SHP77 (cell line): ENCODE data around the gene RPAIN.
A peak's percentile ranks its signal among the peaks of the same experiment; 100 is the strongest.
"Not testable (repeated sequence)": the region's sequence is repeated elsewhere in the genome, so short reads cannot be mapped to it uniquely, and the experiment has no call there.

Experiments used
- DNase-seq, 2 experiments: peaks; one replicate each; lab custom pipeline; 2025; lab: John Stamatoyannopoulos, UW

The RPAIN gene

DNA sequence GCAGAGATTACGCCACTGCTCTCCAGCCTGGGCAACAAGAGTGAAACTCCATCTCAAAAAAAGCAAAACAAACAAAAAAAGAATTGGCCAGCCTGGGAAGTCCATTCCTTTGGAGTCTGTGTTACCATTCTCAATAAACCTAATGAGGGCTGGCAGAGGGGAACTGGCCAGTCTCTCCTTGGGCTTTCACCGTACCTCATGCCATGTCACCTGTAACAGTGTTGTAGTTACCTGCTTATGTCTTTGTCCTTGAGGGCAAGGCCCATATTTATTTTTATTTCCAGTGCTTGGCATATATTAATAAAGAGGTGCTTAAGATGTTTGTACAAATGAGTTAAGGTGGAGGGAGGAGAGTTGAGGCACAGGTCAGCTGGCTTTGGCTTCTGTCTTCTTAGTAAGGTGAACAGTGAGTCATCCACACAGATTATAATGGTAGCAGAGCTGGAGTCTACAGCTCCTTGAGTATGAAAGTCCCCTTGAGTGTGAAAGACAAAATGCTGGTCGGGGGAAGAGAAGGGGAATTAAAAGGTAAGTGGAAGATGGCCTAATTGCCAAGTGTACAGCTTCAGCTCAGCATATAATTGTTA is 10.5 kb downstream of the RPAIN start:
- DNase-seq, result no peak

DNA sequence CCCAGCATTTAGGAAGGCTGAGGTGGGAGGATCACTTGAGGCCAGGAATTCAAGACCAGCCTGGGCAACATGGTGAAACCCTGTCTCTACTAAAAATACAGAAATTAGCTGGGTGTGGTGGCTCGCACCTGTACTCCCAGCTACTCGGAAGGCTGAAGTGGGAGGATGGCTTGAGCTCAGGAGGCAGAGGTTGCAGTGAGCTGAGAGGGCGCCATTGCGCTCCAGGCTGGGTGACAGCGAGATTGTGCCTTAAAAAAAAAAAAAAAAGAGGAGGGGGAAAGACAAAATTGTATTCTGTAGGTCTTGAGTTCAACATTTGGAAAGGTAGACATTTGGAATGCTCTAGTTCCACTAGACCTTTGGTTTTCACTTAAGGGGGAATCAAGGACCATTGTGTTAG is 11.3 kb downstream of the RPAIN start:
- DNase-seq, result not testable (repeated sequence)

DNA sequence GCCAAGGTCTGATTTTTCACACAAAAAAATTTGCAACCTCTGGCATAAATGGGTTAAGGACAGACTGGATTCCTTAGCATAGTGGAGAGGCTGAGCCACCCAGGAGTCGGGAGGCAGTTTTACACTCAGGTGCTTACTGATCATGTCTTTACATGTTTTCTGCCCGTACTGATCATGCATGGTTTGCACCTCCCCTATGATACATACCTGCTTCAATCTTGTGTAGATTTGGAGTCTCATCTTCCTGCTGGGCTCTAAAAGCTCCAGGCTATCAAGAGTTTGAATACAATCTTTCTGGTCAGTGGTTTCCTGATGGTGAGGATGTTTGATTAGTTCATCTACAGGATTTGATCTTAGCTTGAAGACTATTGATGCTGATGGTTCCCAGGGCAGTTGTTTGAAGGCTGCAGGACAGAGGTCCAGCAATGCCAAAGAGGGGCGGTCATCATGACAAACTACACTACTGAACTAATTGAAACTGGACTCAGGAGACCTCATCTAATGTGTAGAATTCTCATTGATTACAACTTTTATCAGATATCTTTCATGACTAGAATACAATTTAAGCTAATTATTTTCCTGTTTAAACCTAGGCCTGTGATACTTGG is 12.1 kb downstream of the RPAIN start:
- DNase-seq, result no peak

DNA sequence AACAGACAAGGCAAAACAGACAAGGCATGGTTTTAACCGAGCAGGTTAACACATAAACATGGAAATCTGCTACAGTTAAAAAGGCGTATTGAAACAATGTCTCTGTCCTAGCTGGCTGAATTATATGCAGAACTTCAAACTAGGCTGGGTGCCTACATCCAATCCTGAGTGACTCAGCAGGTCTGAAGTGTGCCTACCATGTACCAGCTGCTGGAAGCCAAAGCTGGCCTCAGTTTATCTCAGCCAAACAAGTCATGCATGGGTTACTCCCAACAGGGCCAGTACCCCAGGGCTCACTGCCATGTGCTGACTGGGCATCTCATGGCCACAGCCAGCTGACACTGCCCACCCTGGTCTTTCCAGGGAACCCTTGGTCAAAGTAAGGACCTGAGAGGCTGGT is 15.0 kb downstream of the RPAIN start:
- DNase-seq, result no peak

DNA sequence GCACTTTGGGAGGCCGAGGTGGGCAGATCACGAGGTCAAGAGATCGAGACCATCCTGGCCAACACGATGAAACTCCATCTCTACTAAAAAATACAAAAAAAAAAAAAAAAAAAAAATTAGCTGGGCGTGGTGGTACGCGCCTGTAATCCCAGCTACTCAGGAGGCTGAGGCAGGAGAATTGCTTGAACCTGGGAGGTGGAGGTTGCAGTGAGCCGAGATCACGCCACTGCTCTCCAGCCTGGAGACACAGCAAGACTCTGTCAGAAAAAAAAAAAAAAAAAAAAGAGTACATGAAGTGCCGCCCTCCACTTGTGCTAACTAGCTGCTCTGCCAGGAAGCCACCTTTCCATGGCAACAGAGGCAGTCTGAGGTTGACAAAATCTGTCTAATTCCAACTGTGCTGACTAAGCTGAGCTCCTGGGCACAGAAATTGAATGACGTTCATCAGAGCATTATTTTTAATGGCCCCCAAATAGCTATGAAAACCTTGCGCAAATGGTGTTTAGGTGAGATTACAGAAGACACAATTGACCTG is 15.9 kb downstream of the RPAIN start:
- not testable (repeated sequence) for DNase-seq

DNA sequence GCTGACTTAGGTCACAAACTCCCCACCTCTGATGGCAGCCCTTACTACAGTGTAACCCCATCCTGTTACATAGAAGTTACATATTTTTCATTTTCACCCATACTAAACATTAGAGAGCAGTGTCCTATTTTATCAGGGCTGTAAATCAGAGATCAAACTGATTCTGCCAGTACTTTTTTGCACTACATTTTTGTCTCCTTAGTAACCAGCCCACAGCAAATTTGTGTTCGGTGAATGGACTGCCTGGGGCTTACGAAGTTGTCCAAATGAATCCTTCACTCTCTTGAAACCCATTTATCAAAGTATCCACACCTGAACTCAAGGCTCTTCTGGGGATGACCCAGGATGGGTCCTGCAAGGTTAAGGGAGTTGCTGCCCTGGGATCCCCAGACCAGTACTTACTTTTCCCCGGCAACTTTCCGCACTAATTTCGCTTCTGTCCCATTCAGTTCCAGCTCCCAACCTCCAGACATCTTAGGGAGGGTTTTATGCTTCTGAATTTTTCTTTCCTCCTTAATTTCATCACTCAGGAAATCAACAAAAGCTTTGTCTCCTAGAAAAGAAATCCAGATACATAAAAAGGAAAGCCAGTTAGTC is 17.8 kb downstream of the RPAIN start:
- no peak for DNase-seq

DNA sequence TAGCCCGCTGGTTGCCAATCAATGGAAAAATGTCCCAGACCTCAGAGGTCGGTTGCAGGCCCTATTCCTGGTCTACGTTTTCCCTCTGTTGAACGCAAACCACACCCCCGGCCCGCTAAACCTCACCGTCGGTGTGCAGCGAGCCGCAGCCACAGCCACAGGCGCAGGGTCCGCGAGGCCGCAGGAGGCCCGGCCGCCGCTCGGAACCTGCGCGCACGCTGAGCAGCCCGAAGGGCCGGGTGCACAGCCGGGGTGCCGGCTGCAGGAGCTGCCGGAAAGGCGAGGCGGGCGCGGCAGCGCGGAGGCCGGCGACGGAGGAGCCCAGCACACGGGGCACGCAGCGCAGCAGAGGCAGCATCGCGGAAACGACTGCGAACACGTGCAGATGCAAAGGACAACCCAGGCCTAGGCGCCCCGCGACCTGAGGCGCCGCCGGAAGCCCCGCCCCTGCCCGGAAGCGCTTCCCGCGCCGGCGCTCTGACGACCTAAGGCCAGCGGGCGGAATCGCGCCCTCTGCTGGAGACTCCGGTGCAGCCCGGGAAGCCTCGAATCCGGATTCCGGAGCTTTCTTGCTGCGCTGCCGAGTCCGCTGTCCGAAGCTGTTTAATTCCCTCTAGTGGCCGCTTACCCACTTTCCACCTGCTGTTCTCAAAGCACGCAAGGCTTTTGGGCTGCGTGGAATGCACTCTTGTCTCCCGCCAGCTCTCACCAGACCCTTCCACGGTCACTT is 18.9 kb downstream of the RPAIN start, which contains the start of gene C1QBP:
Gene C1QBP, minus strand, starts transcription at position 440 of the 730 bp plus-strand sequence. Its CDS starts 82 bp downstream, at position 358.
- peak; percentile 86 to 92 for DNase-seq

DNA sequence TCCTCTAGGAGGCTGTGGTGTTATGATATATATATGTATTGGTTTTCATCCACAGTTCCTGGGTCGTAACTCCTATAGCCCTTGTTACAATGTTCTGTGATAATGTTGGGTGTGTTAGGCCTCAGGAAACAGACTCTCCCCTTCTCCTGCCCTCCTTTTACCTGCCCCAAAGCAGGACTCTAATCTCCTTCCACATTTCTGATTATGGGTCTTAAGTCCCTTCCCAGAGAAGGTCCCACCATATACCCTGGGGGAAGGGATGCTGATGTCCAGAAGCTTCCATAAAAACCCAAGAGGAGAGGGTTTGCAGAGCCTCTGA is 19.4 kb downstream of the RPAIN start:
- no peak for DNase-seq

DNA sequence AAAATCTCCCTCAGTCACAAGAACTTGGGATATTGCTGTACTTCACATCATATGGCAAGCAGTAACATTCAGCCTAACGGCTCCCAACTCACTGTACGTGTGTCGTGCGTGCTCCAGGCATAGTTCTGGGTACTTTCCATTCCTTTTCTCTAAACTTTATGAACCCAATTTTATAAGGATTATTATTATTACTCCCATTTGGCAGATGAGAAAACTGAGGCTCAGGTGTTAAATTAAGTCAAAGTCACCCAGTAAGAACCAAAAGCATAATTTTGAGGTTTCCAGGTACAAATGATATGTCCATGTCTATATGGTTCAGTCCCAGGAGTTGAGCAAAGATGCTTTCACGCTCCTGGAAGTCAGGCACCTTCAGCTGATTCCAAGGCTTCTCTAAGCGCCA is 23.7 kb downstream of the RPAIN start:
- DNase-seq, result no peak

DNA sequence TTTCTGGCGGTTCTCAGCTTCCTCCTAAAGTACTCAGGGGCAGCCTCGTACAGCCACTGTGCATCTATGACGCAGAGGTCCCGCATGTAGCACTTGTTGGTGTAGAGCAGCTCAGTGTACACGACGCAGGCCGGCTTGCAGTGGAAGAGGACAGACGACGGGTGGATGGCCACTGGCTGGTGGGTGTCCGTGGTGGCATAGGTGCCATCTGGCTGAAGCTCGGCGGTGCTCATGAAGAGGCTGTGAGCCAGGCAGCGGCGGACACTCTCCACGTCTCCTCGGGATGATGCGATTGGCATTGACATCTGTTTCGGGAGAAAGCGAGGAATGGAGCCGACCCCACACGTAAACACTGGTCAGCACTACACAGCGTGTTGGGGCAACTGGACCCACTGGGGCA is 24.2 kb downstream of the RPAIN start:
- no peak for DNase-seq

DNA sequence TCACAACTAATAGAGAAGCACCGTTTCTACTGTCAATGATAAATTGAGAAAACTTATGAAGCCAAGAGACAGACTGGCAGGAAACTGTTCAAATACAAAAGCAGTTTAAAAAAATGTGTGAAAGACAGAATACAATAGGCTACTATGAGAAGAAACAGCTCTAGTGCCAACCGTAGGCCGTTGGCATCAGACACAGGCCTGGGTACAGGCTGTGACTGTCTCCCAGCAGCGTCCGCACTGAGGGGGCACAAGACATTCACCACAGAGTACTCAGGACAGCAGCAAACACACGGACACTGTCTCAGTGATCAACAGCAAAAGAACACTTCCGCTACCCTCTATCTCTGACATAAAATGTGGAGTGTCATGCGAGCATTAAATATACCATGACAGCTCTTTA is 26.8 kb downstream of the RPAIN start:
- no peak for DNase-seq

DNA sequence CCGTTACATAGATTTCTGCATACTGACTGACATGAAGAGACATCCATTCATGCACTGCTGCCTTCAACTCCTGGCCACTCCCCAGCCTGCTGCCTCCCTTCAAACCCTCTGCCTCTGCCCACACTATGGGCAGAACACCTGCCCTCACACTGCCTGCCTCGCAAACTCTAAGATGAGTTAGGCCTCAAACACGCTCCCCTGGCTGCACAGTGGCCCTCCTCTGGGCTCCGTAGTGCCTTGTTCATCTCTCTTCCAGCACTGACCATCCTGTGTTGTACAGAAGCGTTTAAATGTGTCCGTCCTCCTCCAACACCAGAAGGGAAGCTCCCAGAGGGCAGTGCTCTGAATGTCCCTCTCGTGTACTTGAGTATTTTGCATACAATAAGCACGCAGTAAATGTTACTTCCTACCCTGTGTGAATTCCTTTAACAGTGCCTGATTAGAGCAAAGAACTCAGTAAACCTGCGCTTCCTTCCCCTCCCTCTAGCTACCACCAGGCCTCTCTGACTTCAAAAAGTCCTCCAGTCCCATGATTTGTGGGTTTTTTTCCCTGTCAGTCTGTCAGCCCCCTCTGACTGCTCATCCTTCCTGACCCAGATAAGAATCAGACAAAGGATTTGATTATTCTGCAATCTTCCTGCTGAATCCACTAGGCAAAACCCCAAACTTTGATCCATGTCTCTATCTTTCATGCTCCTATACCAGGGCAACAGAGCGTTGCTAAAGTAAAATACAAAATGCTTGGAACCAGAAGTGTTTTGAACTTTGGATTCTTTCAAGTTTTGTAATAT is 44.9 kb downstream of the RPAIN start:
- no peak for DNase-seq

DNA sequence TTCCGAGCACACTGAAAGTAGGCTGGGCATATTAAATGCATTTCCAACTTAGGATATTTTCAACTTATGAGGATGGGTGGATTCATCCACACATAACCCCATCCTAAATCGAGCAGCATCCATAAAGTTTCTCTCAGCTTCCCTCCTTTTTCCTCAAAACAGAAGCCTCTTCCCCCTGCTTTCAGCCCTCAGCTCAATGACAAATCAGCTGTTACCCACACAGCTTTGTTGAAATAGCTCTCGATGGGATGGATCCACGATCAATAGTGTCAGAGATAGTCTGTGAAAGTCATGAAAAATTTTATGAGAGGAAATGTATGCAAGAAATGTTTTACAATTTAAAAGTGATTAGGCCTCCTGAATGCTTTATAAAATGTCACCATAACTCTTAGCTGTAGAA is 46.3 kb downstream of the RPAIN start:
- DNase-seq, result no peak

DNA sequence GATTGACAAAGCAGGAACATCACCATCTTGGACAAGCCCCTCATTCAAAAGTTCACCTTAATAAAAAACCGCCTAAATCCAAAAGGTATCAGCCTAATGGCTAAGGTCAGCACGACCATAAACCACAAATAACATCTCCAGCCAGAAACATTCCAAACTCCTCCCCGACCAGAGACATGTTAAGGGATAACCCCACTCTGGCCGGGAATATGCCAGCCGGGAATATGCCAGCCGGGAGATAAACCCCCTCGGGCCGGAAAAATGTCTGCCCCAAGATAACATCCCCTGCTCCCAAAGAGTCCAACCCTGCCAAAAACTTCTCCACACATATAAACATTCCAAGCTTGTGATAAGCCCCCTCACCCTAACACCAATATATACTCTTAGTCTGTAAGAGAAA is 47.4 kb downstream of the RPAIN start:
- DNase-seq, result no peak

DNA sequence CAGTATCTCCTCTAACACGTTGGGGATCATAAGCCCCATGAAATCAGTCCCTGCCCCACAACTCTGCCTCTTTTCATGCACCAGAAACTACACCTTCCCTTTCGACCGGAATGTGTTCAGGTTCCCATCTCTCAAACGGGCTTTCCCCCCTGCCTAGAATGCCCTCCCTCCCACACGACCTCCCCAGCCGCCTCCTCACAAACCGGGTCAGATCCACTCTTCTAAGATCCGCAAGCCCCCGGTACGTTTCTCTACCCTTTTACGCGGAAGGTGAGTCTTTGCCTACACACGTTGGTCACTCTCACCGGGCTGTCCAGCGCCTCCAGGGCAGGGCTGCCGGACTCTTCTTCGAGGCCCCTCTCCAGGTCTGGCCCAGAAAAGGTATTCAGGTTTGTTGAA is 48.1 kb downstream of the RPAIN start:
- no peak for DNase-seq

DNA sequence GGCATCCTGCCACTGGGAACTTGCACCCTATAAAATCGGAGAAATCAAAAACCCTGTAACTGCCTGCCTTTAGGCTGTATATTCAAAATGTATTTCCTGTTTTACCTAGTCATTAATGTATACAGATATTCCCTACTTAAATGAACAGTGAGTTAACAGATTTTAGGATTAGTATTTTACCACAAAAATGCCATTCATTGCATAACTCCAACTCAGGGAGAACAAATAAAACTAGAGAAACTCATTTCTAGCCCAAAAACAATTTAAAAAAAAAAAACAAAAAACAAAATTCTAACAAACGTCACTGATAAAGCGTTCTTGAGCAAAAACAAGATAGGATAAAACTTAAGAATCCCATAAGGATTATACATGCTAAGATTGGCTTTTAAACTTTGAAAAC is 52.5 kb downstream of the RPAIN start:
- no peak for DNase-seq

DNA sequence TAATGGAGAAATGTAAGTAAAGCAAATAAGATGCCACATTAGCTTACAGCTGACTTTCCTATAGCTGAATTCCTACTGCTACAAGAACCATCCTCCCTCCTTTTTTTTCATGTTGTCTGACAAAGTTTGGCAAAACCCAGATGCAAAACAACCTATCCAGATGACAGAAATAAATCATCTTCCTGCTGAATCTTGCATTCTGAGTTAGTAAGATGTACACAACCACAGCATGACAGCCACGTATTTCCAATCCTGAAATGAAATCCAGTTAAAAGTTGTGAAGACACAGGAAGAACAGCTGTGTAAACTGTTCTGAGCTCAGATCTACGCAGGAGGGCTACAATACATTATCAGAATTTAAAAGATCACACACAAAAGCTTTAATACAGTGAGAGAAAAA is 53.9 kb downstream of the RPAIN start:
- DNase-seq, result no peak

DNA sequence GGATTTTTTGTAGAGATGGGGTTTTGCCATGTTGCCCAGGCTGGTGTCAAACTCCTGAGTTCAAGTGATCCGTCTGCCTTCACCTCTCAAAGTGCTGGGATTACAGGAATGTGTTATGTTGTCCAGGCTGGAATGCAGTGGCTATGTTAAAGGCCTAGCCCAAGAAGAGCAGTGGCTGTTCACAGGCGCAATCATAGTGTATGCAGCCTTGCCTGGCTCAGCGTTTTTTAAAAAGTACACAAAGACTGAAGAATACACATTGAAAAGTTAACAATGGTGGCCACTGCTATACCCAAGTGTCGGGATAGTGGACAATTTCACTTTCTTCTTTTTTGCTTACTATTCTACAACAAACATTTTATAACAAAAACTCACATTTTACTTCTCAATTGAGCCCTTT is 59.0 kb downstream of the RPAIN start:
- DNase-seq, result no peak

DNA sequence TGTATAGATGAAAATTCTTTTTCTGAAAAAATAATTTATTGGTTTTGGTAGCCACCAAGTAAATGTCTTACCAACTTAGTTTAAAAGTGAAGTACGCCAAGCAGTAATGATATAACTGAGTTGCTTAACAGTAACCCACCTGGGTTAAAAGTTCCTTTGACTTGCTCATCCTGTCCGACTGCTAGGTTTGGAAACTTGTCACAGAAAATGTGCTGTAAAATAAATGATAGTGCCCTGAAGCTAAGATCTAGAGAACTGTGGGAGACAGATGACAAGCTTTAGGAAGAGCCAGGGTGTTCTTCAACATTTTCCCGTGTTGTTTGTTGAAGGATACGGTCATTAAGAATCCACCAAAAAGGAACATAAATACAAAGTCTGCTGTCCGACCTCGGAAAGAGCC is 61.0 kb downstream of the RPAIN start:
- DNase-seq, result no peak

DNA sequence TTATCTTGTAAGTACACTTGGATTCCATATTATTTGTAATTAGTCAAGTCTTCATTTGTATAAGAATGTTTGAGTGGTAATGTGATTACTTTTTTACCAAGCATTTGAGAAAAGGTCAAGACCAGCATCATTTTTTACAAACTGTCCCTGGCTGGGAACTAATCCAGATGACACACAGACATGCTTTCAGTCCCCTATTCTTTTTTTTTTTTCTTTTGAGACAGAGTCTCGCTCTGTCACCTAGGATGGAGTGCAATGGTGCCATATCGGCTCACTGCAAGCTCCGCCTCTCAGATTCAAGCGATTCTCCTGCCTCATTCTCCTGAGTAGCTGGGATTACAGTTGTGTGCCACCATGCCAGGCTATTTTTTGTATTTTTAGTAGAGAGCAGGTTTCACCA is 61.5 kb downstream of the RPAIN start:
- no peak for DNase-seq
